Right cardiac atrium (tissue), 5 donors: ENCODE data around the gene TTC3. TPM values are rescaled to one million over a fixed set of nuclear protein-coding genes. Genes with fewer than 3 reads are reported as not detected.
A peak's percentile ranks its signal among the peaks of the same experiment; 100 is the strongest.

Source experiments
- ATAC-seq, 2 donors: fragments of 200-7000 bp; cut with Tn5 transposase; one replicate each; pipeline versions ENCODE4 v1.8.0 to v1.9.1; 2020; ENCODE audit warnings: moderate library complexity in 2 of 2, mild to moderate bottlenecking in 1 of 2
- DNase-seq, 3 donors: peaks; one replicate each; pipeline ENCODE4 v3.0.0-alpha.2; 2020
- H3K27ac ChIP-seq: one replicate; pipeline ENCODE4 v1.5.1; 2013; ENCODE audit warnings: mild to moderate bottlenecking, low read length, control low read depth, moderate library complexity
- H3K27me3 ChIP-seq: one replicate; pipeline ENCODE4 v1.6.1; 2013; ENCODE audit not compliant: control insufficient read depth, insufficient read depth
- H3K4me1 ChIP-seq: one replicate; pipeline ENCODE4 v1.6.1; 2013; ENCODE audit warnings: low read length; ENCODE audit not compliant: control insufficient read depth, insufficient read depth
- H3K4me3 ChIP-seq: one replicate; pipeline ENCODE4 v1.5.1; 2013; ENCODE audit warnings: low read length, control low read depth
- H3K9me3 ChIP-seq: one replicate; pipeline ENCODE4 v1.6.1; 2013; ENCODE audit warnings: low read length; ENCODE audit not compliant: control insufficient read depth
- WGBS: extraction: QIAGEN DNeasy Blood & Tissue Kit; methylation state at CpG from one replicate; pipeline ENCODE4 v1.1.7; 2013; 5-methylcytosine and 5-hydroxymethylcytosine counted together
- intact Hi-C, 4 donors: fragments of 100-400 bp; cut with DNase I; formaldehyde crosslinking; loops; one replicate each; pipeline versions ENCODE4 v1.11.0 to v1.14.0; 2022 to 2023
- polyA plus RNA-seq: library from polyadenylated mRNA; stranded (reverse); fragments of 200-250 nt; gene quantifications from one replicate; pipeline ENCODE4 v1.2.3, GENCODE V29; 2013
- total RNA-seq, 4 donors: library from RNA; stranded (reverse); fragmentation: NEBNext Ultra II Directional; extraction: Animal tissue kit (Norgen Biotek cat#: 25700); gene quantifications; one replicate each; pipeline ENCODE4 v1.2.1, GENCODE V29; 2021
- donor health status: healthy with polysubstance abuse.
- donor health status: DM: no; HTN: yes; CAD: no.
- donor health status: DM: no; HTN: no; CAD: no.
- donor health status: DM: no; HTN: yes; CAD: no; lungs with severe emphysema.
- donor health status: DM: yes; HTN: yes; CAD: no.

Gene TTC3
- total and polyA plus RNA-seq, 5 donors, result 17.9 to 77.8 (median 66.0) TPM

DNA sequence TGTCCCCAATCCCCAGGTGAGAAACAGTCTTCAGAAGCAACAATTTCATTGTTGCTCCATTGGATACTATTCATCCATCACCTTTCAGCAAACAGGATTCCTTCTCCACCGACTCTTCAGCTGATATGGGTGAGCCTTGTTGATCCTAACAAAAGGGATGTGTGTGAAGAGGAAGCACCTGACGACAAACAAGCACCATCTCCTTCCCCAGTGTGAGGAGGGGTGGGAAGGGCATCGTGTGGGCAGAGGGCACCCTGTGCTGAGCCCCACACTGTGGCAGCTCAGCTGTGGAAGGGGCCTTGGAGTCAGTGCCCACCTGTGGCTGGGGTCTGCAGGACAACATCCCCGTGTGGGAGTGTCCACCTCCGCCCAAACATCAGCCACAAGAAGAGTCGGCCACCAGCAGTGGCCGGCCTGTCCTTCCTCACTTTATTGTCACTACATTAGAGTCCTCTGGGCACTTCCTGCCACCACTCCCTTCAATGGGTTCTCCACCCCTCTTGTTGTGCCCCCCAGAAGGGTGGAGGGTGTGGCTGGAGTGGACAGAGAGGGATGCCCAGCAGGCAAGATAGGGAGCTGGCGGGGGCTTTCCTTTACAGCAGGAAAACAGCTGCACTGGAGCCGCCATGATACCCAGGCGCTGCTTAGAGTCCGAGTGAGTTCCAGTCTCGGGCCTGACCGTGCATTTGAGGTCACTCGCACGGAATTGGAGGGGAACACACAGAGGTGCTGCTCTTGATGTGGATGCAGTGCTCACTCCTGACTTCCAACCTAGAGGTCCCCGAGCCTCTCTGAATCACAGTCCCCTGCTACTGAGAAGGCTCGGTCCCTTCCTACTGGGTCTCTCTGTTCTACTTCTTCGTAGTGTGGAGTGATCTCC, 153.2 kb downstream of the TTC3 start:
- Histone ChIP-seq H3K4me1 (no peaks in the 10 kb centered on the region), H3K4me3 (no peak overlapping the region), H3K9me3 (no peaks in the 10 kb centered on the region), H3K27me3 (no peaks in the 10 kb centered on the region), H3K27ac (no peak overlapping the region)
- no peak for DNase-seq
- 91% methylated on average over 18 of the region's 18 CpGs for WGBS
- no peak for ATAC-seq
- intact Hi-C loops, result loop anchor here in 1 of 4 donors (10.0 kb wide), 1 partner anchor 139 kb away; the partner anchor contains the start of gene DYRK1A

DNA sequence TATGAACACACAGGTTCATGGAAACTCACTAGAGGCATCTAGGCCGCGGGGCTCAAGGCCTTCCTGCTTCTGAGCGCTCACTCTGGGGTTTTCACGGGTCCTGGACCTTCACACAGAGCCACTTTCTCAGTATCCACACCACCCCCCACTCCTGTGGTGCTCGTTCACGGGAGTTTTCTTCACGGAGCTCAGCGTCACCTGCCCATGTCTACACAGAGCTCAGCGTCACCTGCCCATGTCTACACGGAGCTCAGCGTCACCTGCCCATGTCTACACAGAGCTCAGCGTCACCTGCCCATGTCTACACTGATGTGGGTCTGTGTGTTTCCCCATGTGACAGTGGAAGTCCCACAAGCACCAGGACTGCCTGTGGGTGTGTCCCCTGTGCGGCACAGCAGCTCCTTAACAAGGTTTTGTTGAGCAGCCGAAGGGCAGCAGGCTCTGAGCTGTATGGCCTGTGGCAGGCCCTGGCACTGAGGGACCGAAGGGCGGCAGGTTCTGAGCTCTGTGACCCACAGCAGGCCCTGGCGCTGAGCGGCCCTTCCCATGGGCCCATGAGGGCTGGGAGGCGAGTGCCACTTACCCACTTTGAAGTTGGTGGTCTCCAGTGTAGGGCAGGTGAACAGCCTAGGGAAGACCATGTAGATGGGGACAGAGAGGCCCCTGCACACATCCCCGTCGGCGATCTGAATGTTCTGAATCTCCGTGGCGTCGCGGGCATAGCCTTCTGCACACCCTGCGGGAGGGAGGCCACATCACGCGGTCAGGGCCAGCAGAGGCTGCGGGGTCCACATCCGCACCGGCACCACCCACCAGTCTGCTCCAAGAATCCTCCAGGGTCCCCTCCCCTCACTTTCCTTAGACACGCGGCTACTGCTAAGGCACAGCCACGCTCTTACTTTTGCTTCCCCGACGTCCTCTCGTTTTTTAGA, 154.3 kb downstream of the TTC3 start:
- 94% methylated on average over 38 of the region's 38 CpGs for WGBS
- Histone ChIP-seq H3K27ac (no peak overlapping the region), H3K9me3 (no peaks in the 10 kb centered on the region), H3K27me3 (no peaks in the 10 kb centered on the region), H3K4me3 (no peak overlapping the region), H3K4me1 (no peaks in the 10 kb centered on the region)
- intact Hi-C loops, result loop anchor here in 1 of 4 donors (10.0 kb wide), 1 partner anchor 137 kb away; the partner anchor contains the start of gene DYRK1A
- DNase-seq, result peak in 1 of 3 donors; percentile 45
- ATAC-seq, result no peak

DNA sequence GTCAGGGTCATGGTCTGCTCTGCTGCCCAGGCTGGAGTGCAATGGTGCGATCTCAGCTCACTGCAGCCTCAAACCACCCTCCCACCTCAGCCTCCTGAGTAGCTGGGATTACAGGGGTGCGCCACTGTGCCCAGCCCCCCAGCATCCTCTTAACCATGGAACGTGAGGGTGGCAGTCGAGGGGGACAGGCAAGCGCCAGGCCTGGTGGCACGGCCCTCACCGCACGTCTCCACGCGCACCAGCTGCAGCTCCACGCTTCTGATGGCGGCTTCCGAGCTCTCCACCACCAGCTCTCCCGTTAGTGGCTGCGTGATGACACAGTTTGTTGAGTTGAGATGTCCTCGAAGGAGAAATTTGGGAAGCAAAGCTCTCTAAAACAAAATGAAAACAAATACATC, 154.9 kb downstream of the TTC3 start:
- no peaks in the 10 kb centered on the region for H3K27me3 ChIP-seq
- no peak overlapping the region for H3K27ac ChIP-seq
- H3K4me1 ChIP-seq, result no peaks in the 10 kb centered on the region
- no peak overlapping the region for H3K4me3 ChIP-seq
- no peaks in the 10 kb centered on the region for H3K9me3 ChIP-seq
- no peak for ATAC-seq
- DNase-seq, result peak in 1 of 3 donors; percentile 38
- WGBS, result 97% methylated on average over 16 of the region's 16 CpGs
- intact Hi-C loops, result loop anchor here in 1 of 4 donors (10.0 kb wide), 1 partner anchor 137 kb away; the partner anchor contains the start of gene DYRK1A

DNA sequence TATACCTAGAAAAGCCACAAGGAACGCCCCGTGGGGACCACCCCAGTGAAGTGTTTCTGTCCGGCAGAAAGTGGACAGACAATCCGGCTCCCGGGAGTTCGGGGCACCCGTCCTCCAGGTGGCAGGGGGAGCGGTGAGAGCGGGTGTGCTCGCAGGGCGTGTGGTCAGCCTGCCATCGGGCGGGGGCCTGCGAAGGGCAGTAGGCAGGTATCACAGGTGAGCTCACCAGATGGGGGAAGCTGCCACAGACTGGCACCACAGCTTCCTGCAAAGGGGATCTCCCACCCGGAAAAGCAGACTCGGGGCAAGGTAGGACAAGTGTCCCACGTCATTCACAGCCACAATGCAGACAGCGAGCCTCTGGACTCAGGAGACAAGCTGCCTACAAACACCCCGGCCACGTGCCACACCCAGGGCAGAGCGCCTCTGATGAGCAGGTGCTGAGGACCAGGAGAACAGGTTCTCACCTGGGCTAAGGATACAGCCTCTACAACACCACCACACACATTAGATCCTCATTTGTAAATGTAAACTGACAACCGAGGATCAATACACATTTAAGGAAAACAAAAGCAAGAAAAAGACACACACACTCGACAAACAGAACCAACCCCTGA, 157.7 kb downstream of the TTC3 start:
- Histone ChIP-seq H3K27ac (no peak overlapping the region), H3K4me1 (no peaks in the 10 kb centered on the region), H3K9me3 (no peaks in the 10 kb centered on the region), H3K27me3 (no peaks in the 10 kb centered on the region), H3K4me3 (no peak overlapping the region)
- intact Hi-C loops, result no loop called here
- DNase-seq, result peak in 1 of 3 donors; percentile 44
- WGBS, result 92% methylated on average over 23 of the region's 23 CpGs
- no peak for ATAC-seq

DNA sequence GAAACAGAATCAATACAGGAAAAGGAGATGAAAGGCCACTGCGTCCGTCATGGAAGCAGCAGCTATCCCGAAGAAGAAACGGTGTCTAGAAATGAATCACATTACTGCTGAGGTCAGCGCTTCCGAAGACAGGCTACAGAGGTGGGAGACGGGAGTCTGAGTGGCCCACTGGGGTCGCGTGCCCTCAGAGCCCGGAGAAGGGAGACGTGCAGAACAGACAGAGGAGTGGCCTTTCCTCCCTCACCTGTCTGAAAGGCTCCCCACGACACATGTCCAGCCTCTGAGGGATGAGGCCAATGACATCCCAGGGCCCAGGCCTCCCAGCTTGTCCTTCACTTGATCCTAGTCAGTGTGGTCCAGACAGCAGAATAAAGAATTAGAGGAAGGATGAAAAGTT, 158.2 kb downstream of the TTC3 start:
- H3K27ac ChIP-seq, result no peak overlapping the region
- intact Hi-C loops, result no loop called here
- no peaks in the 10 kb centered on the region for H3K27me3 ChIP-seq
- DNase-seq, result no peak
- no peaks in the 10 kb centered on the region for H3K9me3 ChIP-seq
- 86% methylated on average over 12 of the region's 12 CpGs for WGBS
- no peaks in the 10 kb centered on the region for H3K4me1 ChIP-seq
- H3K4me3 ChIP-seq, result no peak overlapping the region
- ATAC-seq, result peak in 1 of 2 donors; percentile 14

DNA sequence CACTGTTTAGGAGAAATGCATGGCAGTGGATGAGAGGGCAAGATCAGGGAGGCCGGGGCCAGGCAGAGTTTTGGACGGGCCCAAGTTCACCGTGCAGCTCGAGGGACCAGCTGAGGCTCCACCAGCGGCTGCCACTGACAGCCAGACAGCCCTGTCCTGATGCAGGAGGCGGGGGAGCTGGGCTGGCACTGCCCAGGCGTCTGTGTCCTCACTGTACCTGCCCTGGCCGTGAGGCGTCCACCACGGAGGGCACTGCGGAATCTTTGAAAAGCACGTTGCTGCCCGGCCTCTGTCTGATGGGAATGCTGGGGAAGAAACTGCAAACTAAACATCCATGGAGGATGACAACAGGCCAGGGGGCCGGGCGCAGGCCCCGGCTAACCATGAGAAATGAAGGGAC, 158.6 kb downstream of the TTC3 start:
- ATAC-seq, result peak in 1 of 2 donors; percentile 15
- WGBS, result 94% methylated on average over 16 of the region's 16 CpGs
- peak in 1 of 3 donors; percentile 54 for DNase-seq
- Histone ChIP-seq H3K27ac (no peak overlapping the region), H3K4me3 (no peak overlapping the region), H3K27me3 (no peaks in the 10 kb centered on the region), H3K9me3 (no peaks in the 10 kb centered on the region), H3K4me1 (no peaks in the 10 kb centered on the region)
- intact Hi-C loops, result no loop called here

DNA sequence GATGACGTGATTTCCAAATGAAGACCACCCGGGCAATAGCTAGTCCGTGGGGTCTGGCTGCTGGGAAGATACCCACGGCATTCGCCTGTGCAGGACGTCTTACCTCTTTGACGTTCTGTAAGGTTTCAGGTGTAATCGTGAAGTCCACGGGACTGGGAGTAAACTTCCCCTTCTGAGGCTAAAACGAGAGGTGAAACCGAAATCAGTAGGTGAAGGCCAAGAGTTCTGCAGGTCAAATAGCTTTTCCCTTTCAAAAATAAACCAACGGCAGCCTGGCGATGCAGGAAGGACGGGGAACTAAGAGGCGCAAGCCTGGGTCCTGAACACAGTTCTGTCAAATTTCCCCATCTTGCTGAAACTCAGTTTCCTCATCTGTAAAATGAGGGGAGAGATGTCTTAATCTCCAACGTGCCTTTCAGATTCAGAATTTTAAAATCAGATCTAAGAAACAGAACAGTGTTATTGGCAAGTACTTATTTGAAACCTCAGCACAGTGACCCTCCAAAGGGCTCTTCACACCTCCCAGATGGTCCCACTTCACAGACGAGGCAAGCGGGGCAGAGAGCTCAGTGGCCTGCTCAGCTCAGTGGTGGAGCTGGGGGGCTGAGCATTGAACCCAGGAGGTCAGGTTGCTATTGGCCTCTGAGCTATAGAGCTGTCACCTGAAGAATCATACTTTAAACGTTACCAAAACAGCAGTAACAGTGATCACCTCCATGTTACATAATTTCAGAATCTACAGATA, 159.4 kb downstream of the TTC3 start:
- H3K27ac ChIP-seq, result no peak overlapping the region
- DNase-seq (no peak), ATAC-seq (no peak)
- intact Hi-C loops, result no loop called here
- no peaks in the 10 kb centered on the region for H3K9me3 ChIP-seq
- no peak overlapping the region for H3K4me3 ChIP-seq
- H3K27me3 ChIP-seq, result no peaks in the 10 kb centered on the region
- H3K4me1 ChIP-seq, result no peaks in the 10 kb centered on the region
- WGBS, result 91% methylated on average over 19 of the region's 19 CpGs

DNA sequence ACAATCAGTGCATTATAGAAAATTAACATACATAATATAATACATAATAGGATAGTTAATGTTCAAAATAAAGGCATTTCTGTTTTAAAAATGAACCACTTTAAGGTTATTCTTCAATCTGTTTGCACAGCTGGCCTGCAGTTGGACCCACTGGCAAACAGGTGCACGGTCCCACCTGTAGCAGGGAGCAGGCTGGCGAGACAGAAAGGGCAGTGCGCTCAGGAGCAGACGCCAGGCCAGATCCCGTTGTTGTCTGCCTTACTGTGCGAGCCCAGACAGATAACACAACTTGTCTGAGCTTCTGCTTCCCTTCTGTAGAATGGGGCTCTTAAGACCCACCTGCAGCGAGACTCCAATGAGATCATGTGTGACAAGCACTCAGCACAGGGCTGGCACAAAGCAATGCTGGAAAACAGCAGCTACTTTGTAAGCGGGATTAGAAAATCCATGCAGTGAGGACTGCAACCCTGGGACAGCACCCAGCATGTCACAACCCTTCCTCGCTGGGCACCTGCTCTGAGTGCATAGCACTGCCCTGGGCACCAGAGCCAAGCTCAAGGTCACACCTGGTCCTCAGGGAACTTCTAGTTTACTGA, 160.6 kb downstream of the TTC3 start:
- peaks cover 2% of the 10 kb centered on the region for H3K4me1 ChIP-seq
- H3K27me3 ChIP-seq, result no peaks in the 10 kb centered on the region
- no peak overlapping the region for H3K27ac ChIP-seq
- no peak for DNase-seq
- no peaks in the 10 kb centered on the region for H3K9me3 ChIP-seq
- ATAC-seq, result no peak
- WGBS, result 94% methylated on average over 9 of the region's 9 CpGs
- intact Hi-C loops, result no loop called here
- H3K4me3 ChIP-seq, result no peak overlapping the region

DNA sequence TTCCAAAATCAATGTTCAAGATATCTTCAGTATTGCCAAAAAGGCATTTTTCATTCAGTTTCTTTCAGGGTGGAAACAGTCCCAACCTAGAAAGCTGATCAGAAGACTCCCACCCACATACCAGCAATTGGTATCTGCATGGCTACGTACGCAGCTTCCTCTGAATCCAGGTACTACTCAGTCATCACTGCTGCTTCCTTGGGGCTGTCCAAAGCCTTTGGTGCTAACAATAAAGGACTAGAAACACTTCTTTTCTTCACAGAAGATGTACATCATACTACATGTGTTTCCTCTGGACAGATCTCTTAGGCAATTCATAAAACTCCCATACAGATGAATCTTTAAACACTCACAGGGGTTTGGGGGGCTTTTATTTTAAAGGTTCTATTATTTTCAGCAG, 164.3 kb downstream of the TTC3 start:
- intact Hi-C loops, result no loop called here
- Histone ChIP-seq H3K4me3 (no peak overlapping the region), H3K27me3 (no peaks in the 10 kb centered on the region), H3K9me3 (no peaks in the 10 kb centered on the region), H3K4me1 (peaks cover 2% of the 10 kb centered on the region), H3K27ac (no peak overlapping the region)
- DNase-seq (no peak), ATAC-seq (no peak)
- 86% methylated on average over 2 of the region's 2 CpGs for WGBS

DNA sequence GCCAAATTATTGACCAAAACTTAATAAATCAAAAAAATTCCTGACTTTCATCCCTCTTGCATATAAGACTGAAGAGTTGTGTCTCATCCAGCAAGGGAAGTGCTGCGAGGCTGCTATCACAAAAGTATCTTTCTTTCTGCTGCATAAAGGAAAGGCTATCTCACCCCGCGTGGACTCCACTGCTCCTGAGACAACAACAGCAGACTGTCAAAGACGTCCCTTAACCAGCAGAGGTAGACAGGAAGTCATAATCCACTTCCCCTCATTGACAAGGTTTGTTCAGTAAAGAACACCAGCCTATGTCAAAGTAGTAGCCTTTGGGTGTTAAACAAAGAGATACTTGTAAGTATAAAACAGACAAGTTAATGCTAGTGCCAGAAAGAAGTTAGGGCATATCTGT, 164.7 kb downstream of the TTC3 start:
- H3K27me3 ChIP-seq, result no peaks in the 10 kb centered on the region
- WGBS, result 44% methylated on average over 4 of the region's 4 CpGs
- no peaks in the 10 kb centered on the region for H3K9me3 ChIP-seq
- no peak overlapping the region for H3K4me3 ChIP-seq
- H3K4me1 ChIP-seq, result peaks cover 2% of the 10 kb centered on the region
- no peak for DNase-seq
- intact Hi-C loops, result no loop called here
- H3K27ac ChIP-seq, result no peak overlapping the region
- peak in 1 of 2 donors; percentile 39 for ATAC-seq
